Activated gamma-delta T cell treated with anti-CD3 and anti-CD28 coated beads, Interleukin-2, amount 50 U/mL, for 16 hours (primary cell): ENCODE results near the gene ZFY.

ENCODE experiments used
- DNase-seq: peaks from one replicate; pipeline ENCODE4 v3.0.0-alpha.2; 2020; ENCODE audit warnings: low read depth

Gene ZFY

DNA sequence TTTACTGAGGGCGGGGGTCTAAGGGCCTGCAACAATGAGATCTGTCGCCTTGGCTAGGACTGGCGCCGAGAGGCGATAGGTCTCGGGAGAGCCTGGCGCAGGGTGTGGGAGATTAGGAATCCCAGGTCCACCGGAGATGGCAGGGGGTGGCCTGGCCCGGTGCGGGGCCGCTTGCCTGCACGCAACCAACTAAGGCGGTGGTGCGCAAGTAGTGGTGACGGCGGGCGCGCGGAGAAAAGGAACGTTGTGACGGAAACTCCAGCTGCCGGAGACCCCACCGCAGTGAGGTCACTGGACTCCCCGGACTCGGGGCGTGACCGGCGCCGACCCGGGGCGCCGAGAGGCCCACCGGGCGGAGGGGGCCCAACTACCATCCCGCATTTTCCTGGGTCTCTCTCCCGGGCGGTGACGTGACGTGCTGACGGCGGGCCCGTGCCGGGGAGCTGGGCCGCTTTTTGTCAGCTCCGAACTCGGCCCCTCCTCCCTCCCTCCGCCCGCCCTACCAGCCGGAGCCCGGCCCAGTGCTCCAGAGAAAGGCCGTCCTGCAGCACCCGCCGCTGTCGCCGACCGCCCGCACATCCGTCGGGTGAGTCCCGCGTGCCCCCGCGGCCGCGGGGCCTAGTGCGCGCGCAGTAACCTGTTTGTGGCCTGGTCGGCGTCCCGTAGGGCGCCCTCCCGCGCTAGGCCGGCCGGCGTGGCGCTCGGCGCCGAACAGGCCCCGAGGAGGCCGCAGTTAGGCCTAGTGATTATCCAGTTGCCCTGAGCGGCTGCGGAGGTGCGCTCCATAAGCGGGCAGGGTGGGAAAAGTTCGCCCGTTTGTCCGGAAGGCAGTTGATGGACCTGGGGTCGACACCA is at the start of gene ZFY:
Gene ZFY, plus strand, starts transcription at position 521 of the 855 bp plus-strand sequence. CDS start 18,556 bp downstream, outside the sequence.
- DNase-seq: no peak

DNA sequence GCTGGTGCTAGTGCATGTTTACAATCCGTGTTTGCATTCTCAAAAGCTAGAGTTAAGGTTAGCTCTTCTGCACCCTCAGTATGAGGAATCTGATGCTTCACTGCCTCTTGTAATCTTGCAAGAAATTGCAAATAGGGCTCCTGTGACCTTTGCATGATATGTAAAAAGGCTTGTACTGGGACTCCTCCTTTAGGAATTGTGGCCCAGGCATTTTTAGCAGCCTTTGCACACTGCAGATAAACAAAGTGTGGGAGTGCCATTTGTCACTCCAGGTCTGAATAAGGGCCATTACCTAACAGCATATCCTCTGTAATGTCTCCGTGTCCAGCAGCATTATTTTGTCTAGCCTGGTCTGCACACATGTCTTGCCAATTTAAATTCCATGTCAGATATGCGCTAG is 49.3 kb upstream of the ZFY start:
- DNase-seq: no peak

DNA sequence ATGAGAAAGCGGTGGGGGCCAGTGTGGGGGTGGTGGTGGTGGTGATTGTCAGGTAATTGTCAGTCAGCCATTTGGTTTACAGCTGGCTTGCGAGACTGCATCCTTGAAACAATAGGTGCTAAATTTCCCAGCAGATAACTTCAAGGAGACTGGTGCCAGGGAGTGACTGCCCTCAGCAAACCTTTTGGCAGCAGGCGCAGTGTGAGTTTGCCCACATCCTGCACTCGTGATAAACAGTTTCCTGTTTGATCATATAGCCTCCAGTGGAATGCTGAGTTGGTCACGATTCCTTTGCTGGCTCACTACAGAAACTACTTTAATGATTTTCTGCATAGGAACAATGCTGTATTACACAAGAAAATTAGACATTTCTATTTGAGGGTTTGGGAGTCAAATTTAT is 47.8 kb upstream of the ZFY start:
- DNase-seq: no peak

DNA sequence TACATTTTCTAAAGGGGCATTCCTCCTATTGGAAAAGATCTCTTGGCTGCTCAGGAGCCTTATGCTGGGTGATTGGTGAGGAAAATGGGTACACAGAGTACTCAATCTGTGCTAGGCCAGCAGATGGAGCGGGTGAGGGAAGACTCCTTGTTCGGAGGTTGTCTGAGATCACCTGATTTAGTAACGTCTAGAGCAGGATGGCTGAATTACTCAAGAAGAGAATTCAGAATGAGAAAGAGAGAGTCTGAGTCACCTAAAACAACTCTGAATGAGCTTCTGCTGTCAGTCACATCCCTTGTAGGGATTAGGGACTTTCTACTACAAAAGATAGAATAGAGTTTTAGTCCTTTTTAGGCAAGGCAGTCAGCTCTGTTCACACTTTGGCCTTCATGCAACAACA is 47.2 kb upstream of the ZFY start:
- no peak for DNase-seq

DNA sequence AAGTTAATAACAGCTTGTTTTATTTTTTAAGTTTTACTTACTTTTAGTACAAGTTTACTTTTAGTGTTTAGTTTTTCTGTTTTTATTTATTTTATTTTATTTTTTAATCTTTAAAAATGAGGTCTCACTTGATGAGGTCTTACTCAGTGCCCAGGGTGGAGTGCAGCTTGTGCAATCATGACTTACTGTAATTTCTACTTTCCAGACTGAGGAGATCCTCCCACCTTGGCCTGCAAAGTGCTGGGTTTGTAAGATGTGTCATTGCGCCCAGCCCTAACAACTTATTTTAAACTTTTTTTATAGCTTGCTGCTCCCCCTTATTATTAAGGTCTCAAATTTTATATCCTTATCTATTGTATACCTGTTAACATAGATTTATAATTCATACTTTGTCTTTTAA is 41.7 kb upstream of the ZFY start:
- DNase-seq: no peak

DNA sequence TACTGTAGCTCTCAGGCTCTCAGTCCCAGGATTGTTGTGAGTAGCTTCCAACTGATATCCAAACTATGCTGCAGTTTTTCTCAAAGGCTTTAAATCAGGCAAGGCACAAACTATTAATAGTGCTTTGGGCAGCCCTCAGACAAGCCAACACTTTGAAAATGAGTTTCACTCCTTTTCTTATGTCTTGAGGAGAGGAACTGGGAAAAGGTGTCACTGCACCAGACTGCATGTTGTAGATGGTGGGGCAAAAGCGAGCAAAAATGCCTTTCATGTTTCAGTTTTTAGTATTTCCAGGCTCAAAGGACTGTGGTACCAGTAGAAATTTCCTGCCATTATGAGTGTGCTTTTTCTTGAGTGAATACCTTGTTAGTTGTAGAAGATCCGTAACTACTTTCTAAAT is 39.1 kb upstream of the ZFY start:
- no peak for DNase-seq

DNA sequence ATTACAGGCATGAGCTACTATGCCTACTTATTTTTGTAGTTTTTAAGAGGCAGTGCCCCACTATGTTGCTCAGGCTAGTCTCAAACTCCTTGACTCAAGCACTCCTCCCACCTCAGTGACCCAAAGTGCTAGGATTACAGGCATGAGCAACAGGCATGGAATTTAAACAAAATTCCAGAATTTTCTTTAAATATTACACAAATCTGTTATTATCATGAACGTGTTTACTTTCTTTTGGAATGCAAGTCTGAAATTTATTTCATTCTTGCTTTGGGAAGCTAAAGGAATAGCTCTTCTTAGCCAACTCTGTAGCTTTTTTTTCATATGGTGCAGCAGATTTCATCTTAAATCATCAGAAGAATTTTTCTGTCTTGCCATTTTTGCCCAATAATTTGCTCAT is 27.8 kb upstream of the ZFY start:
- DNase-seq: no peak

DNA sequence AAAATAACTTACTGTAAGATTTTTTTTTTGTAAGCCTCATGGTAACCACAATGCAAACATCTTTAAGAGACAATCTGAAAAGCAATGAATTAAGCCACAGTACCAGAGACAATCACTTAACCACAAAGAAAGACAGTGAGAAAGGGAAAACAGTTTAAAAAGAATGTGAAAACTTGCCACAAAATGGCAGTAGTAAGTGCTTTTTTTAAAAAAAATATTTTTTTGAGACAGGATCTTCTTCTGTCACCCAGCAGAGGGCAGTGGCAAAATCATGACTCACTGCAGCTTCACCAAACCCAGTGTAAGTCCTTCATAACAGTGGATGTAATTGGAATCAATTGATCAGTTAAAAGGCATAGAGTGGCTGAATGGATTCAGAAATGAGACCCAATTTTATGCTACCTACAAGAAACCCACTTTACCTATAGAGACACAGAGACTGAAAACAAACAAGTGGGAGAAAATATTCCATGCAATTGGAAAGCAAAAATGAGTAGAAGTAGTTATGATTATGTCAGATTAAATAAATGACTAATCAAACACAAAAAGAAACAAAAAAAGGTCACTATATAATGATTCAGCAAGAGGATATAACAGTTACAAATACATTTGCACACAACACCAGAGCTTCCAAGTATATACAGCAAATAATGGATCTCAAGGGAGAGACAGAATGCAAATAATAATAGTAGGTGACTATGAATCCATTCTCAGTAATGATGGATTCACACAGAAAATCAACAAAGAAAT is 21.9 kb upstream of the ZFY start:
- DNase-seq: no peak

DNA sequence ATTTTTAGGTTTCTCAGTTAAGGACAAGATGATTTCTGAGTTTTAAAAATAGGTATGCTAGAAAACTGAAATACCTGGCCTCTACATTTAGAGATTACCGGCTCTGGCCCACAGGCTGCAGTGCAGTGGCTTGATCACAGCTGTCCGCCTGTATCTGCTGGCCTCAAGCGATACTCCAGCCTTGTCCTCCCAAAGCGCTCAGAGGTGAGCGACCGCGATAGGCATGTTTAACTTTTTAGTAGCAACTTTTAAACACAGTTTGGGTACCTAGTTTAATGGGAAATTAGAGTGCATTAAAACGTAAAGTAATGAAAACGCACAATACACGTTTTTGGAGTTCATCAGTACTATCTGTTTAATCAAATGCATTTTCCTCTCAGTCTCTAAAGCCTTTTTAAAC is 1.1 kb upstream of the ZFY start:
- no peak for DNase-seq

DNA sequence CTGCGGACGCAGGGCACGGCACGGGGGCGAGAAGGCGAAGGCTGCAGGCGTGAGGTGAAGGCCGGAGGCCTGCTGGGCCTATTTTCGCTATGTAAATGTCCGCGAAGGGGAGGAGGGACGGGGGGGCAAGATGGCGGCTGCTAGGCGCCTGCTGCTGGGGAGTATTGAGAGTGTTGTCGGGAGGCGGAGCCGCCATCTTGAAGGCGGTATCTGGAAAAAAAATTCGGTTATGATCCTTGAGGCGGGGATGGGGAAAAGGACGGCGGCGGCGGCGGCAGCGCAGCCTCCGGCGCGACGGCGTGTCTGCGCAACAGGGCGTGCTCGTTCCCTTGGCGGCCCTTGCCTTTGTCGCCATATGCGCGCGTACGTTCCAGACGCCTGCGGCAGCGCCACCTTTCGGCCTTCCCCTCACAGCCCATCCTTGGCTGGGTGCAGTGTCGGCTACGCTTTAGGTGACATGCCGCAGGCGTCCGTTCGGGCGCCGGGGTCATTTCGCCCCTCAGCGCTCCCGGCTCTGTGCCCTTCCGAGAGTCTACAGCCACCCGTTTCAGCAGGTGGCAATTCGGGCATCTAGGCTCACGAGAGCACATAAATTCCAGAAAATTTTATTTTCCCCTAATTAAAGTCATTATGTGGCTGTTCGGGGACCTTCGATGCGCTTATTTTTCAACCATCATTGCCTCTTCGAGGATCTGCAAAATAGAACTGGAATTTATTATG is 695 bp downstream of the ZFY start:
- DNase-seq: no peak

DNA sequence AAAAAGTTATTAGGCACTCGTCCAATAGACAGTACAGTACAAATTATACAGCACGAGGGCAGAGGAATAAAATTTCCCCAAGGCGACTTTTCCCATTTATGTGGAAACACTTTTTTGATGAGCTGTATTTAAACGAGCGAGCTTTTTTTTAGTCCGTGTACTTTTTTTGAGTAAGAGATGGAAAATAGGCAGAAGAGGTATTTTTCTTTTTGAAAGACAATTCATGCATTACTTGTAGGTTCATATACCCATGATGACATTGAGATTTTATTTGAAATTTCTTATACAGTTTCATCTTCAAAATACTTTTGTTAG is 1.2 kb downstream of the ZFY start:
- DNase-seq: no peak

DNA sequence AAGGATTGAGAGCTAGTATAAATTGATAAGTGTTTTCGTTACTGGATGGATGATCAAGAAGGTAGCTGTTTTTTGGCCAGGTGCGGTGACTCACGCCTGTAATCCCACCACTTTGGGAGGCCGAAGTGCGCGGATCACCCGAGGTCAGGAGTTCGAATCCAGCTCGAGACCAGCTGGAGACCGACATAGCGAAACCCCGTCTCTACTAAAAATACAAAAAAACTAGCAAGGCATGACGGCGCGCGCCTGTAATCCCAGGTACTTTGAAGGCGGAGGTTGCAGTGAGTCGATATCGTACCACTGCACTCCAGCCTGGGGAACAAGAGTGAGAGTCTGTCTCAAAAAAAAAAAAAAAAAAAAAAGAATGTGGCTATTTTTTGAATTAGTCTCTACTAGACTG is 2.0 kb downstream of the ZFY start:
- DNase-seq: no peak

DNA sequence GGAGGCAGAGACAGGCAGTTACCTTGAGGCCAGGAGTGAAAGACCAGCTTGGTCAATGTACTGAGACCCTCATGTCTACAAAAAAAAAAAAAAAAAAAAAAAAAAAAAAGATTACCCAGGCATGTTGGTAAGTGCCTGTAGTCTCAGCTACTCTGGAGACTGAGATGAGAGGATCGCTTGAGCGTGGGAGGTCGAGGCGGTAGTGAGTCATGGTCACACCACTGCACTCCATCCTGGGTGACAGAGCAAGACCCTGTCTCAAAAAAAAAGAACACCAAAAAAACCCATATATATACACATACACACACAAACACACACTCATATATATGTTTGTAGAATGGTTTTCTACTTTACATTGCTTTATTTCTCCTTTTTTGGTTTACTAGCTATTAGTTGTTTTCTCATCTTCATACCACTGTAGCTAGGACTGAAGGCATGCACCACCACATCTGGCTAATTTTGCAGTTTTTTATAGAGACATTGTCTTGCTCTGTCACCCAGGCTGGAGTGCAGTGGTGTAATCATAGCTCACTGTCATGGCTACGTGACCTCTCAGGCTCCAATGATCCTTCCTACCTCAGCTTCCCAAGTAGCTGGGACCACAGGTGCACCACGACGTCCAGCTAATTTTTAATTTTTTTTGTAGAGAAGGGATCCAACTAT is 14.5 kb downstream of the ZFY start:
- no peak for DNase-seq

DNA sequence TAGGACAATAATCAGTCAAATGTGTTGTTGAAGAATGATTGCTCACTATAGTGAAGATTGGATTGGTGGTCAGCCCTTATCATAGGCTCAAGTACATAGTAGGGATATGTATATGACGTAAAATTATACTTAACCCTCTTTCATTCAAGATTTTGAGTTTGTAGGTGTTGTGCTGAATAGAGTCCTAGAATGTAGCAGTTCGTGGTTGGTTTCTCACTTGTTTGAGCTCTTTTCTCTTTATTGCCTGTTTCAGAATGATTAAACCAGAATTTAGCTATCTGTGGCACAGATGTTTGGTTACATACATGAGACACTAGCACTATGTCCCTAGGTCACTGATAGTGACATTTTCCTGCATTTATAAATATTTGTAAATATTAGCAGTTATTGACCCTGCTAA is 15.5 kb downstream of the ZFY start:
- no peak for DNase-seq

DNA sequence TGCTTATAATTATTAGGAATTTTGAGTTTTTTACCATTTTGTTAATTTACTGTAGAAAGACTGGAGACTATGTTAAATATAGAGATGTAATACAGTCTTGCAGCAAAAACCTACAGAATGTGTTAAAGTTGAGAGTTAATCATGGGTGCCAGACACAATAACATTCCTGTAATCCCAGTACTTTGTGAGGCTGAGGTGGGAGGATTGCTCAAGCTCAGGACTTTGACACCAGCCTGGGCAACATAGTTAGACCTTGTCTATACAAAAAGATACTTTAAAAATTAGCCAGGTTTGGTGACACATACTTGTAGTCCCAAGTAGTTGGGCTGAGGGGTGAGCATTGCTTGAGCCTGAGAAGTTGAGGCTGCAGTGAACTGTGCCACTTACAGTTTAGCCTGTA is 17.7 kb downstream of the ZFY start:
- DNase-seq: no peak

DNA sequence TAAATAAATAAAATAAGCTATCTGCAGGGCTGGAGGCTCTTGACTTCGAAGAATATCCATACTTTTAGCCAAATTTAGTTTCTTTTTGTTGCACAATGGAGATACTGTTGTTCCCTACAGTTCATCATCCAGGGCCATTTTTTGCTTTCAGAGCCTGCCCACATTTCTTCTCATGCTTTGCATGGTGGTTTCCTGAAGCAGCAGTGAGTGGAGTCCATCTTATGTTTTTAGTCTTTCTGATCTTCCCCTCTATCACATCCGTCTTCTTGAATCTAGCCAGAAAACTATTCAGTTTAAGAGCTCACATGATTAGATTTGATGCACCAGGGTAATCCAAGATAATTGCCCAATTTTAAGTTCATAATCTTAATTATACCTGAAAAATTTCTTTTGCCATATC is 19.6 kb downstream of the ZFY start:
- no peak for DNase-seq

DNA sequence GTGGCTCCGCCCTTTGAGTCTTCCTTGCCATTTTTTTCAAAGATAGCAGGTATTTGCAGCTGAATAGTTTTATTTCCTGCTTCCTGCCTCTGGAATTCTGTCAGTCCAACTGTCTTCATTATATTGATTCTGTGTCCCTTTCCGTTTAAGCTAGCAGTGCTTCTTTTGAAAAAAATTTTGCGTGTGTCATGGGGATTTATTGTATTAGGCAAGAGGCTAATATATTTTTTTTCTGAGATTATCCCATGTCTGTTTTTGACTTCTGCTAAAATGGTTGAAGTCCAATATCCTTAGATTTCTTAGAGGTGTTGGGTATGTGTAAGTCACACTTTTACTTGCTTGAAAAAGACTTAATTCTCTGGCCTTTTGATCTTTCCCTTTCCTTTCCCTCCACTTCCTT is 20.4 kb downstream of the ZFY start:
- no peak for DNase-seq

DNA sequence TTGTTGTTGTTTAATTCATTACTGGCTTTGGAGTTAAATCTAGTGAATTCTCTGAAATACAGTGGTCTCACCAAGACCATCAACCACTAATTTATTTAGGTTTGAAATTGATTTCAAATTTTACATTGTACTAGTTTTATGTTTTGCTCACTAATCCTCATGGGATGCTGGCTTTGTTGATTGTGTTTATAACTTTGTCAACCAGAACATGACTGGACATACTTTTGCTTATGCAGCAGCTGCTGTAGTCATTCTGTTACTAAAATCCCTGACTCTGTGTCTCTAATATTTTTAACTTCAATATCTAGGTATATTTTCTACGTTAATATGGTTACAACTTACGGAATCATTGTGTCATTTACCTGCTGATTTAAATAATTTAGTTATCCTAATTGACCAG is 26.9 kb downstream of the ZFY start:
- no peak for DNase-seq

DNA sequence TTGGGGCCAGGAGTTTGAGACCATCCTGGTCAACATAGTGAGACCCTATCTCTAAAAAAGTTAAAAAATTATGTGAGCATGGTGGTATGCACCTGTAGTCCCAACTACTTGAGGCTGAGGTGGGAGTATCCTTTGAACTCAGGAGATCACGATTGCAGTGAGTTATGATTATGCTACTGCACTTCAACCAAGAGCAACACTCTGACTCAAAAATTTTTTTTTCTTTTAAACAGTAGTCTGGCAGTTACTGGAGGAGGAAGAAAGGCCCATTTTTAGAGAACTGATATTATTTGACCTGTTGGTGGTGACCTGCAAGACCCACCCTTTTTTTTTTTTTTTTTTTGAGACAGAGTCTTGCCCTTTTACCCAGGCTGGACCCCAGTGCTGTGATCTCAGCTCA is 29.6 kb downstream of the ZFY start:
- no peak for DNase-seq

DNA sequence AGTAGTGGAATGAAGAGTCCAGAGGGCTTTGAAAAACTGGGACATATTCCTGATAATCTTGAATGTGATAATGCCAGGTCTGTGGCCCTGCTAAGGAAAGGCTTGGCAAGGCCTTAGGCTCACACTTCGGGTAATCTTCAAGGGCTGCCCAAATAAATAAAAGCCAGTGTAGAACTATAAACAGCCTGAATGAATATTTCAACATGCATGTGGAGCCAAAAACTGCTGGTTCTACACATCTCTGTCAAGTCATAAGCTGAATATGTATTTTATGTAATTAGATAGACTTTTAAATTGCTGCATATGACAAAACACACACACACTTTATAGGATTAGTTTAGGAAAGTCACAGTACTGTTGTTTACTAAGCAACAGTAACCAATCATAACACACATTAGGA is 30.4 kb downstream of the ZFY start:
- DNase-seq: no peak

DNA sequence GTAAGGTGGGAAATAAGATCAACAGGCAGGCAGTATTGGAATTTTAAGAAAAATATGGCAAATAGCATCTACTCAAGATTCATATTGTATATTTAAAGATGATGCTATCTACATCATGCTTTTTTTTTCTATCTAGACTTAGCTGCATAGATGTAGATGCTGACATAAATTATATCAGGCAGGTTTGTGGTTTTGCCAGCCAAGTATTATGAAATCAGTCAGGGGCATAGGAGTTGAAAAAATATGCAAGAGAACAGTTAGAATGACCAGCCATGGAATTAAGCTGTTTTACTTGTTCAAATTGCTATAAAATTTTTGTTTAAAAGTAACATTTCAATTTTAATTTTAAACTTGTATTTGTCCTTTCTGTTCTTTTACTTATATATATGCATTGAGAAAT is 34.4 kb downstream of the ZFY start:
- no peak for DNase-seq

DNA sequence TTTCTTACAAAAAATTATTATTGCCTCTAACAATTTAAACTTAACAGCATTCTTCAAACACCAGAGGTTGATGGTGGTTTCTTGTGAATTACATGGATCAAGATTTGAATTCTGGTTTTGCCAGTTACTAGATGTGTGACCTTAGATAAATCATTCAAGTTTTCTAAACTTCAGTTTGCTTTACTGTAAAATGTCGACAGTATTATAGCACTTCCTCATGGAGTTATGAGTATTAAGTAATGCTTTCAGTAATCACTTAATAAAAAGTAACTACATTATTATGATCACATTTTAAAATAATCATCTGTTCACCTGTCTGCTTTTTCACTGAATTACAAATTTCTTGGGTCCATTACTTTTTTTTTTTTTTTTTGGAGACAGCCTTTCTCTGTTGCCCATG is 37.5 kb downstream of the ZFY start:
- DNase-seq: no peak
